GM21526 (cell line): ENCODE data around the gene PSTPIP1.

Experiments
- ATAC-seq: cut with Tn5 transposase; IDR thresholded peaks from one replicate; pipeline ENCODE4 v1.9.1; 2021; ENCODE audit warnings: moderate library complexity; ENCODE audit not compliant: unreplicated experiment, low FRiP score

Gene PSTPIP1

DNA sequence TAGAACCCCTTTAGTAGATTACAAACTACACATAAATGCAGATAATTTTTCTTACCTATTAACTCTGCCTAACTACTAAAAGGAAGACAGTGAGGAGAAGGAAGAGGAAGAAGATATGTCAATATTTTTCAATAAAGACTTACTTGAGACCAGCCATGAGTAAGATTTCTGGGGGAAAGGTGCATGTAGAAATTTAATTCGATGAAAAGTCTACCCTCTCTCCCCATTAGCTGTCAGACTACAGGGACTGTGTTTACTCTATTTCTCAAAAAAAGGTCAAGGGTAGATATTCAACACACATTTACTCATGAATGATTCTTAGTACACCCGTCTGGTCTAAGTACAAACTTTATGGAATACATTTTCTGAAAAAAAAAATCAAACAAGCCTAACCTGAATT is 69.1 kb downstream of the PSTPIP1 start:
- no peak for ATAC-seq

DNA sequence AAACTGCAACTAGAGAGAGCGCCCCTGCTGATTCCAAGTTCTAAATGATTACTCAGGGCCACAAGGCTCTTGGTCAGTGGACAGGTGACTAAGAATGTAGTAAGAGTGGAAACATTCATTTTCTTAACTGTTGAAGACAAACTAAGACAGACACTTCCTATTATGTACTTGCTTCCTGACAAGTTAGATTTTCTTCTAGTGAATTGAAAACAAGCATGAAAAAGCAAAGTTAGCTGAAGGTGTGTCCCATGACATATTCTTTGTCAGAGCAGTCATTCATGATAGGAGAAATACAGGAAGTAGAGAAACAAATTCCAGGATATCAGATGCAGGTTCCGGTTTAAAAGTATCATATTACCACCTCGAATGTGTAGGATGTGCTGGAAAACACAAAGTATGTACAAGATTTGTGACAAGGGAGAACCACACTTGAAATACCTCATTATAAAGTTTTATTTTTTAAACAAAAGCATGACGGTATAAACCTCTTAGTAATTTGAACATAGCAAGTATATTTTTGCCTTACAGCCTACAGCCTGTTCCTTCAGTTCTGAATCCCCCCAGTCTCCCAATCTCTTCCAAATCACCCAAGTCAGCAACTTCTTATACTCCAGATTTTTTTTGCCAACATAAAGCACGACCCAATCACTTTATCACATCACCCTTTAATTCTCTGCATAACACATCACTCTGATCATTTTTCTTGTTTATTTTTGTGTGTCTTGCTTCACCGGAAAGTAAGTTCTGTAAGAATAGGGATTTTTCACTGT is 69.8 kb downstream of the PSTPIP1 start:
- no peak for ATAC-seq

DNA sequence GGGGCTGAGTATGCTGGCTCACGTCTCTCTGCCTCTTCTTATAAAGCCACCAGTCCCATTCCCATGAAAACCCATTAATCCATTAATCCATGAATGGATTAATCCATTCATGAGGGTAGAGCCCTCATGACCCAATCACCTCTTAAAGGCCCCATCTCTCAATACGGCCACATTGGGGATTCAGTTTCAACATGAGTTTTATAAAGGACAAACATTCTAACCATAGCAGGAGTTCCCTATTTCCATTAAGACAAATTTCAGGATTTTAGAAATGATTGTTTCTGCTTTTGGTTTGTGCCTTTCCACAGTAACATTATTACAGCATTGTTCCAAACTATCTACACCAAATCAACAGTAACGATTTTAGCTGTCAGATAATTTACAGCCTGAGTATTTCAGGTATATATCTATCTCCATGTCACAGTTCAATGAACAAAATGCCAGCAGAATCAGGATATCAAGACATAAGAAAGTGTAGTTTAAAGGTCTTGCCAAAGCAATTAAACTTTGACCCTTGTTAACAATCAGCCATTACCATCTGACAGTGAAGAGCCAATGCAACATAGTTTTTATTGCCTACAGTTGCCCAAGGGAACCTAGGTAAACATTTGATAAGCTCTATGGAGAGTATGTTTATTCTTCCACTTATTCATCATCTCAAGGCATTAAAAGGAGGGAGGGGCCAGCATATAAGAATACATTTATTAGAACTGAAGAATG is 72.2 kb downstream of the PSTPIP1 start:
- no peak for ATAC-seq

DNA sequence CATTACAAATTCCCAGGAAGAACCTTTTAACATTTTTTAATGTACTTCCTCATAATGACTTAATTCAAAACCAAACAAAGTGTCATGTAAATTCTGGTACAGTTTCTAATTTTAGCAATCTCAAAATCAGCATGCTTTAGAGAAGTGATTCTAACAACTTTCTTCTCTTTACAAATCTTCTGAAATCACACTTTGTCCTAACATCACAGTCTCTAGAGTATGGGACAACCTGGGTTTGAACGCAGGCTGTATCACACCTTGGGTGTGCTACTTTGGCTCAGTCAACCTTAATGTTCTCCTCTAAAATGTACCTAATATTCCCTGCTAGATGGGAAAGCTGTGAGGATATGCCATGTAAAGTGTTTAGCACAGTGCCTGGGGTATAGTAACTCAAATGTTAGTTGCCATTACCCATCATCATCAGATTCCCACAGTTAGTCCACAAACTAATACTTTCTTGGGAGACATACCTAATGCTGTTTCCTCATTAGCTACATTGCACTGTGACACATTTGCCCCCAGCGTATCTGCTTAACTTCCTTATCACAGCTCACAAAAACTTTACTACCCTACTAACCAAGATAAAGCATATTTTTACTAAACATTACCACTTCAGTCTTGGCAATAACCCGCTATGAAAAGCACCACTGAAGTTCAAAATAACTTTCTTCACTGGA is 72.9 kb downstream of the PSTPIP1 start:
- no peak for ATAC-seq

DNA sequence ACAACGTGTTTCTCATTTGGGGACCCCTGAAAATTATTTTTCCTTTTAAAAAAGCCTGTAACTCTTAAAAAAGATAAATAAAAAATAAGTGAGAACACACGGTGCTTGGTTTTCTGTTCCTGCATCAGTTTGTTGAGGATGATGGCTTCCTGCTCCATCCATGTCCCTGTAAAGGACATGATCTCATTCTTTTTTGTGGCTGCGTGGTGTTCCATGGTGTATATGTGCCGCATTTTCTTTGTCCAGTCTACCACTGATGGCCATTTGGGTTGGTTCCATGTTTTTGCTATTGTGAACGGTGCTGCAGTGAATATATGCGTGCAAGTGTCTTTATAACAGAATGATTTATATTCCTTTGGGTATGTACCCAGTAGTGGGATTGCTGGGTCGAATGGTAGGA is 73.7 kb downstream of the PSTPIP1 start:
- ATAC-seq, result no peak

DNA sequence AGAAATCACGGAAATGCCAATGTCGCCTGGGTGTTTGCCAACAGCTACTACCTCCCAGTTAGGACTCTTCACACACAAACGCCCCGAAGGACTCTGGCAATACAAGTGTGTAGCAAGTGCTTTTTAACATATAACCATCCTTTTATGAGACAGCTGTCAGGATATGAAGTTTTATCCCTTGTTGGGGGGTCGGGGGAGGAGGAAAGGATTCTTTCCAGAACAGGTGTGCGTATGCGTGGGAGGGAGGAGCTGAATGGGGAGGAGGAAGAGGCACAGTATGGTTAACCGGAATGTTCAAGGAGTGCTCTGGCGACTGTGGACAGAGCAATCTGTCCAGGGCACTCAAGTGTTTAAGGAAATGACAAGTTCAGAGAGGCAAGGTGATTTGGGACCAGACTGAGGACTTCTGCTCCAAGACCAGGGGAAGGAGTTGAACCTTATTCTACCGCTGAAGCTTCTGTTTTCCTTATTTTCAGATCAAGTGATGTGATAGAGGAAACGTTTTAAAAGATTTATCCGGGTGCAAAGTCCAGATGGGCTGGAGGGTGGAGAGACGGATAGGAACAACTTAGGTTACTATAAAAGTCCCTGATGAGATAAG is 74.7 kb downstream of the PSTPIP1 start:
- no peak for ATAC-seq

DNA sequence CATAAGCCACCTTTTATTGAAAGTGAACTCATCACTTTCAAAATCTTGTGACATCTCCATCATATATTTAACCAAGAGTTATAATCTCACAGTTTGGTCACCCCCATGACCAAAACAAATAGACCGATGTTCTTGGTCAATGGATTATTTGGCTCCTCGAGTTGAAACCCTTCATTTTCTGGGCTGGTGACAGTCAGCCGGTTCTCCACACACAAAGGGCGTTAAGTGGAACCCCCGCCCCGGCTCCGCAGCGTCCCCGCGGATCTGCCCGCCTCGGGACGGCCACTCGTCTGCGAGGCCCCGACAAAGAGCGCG is 75.2 kb downstream of the PSTPIP1 start:
- ATAC-seq, result no peak

DNA sequence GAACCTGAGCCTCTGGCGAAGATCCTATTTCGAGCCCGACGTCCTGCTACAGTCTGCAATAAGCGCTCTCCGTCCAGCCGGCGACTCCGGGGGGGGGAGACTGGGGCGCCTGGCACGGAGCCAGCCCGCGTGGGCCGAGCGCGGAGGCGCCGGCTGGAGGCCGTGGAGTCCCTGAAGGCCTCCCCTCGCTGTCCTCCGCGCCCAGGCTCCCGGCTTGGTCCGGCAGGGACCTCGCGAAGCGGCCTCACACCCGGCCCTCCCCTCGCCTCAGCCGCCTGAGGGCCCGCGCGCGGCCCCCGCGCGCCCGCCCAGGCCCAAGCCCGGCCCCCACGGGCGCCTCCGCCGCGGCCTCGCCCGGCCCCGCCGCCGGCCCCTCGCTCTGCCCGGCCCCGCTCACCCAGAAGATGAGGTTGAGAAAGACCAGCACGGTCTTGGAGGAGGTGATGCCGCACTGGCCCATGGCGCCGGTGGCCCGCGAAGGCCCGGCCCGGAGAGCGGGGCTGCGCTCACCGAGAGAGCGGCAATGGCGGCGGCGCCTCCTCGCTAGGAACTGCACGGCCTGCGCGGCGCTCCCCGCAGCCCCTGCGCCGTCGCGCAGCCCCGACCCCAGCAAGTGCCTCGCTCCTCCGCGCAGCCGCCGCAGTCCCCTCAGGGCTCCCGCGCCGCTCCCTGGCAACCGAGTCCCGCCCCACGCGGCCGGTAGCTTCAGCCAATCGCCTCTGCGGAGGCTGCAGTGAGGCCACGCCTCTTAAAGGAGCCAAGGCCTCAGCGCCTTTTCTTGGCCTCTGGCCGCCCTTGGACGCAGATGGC is 75.8 kb downstream of the PSTPIP1 start, which contains the start of gene TSPAN3:
Gene TSPAN3 (minus strand): TSS at position 615 of the 810 bp plus-strand sequence. CDS start 155 bp downstream, at position 460.
- ATAC-seq, result peak; percentile 90

DNA sequence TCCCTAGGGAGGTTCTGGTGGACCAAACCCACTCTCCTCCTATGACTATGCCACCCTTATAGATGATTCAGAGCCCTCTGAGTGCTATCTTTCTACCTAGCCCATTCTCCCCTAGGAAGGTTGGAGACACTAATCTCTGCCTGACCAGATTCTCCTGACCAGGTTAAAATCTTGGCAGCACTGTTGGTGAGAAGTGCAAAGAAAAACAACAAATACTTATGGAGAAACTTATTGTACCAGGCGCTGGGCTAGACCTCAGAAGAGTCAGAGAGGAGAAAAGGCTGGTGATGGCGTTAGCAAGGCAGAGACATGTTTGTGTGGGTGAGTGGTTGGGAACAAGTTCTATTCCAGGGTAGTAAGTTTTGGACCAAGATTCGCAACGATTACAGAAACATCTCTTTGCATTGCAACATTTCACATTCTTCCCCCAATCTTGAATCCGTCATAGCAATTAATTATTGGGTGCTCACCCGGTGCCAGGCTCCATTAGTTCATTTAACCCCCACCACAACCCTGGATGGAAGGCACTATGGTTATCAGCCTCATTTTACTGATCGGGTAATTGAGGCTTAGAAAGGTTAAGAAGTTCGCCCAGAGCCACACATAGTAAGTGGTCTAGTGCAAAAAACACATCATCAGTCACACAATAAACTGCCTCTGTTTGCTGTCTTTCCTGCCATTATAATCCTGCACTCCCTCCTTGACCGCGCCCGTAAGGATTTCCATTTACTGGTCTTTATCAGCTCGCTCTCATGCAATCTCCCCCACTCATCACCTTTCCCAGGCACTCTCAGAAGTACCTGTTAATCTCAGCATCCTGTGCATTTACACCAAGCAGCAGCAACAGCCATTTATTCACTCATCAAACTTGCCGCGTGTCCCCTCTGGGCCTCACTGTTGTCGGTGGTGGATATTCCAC is 76.6 kb downstream of the PSTPIP1 start:
- no peak for ATAC-seq

DNA sequence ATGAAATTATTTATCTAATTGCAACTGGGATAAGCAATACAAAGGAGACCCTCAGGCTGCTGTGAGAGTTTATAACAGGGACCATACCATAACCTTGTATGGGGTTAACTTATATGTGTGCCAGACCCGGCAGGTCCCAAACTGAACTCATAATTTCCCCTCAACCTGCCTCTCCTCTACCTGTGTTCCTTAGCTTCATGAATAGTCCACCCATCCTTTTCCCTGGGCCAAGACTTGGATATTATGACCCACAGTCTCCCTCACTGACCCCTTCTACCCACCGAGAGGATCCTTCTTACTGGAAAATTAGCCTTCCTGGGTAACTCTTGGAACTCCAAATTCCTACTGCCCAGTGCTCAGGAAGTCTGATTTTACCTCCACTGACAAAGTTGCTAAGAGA is 79.4 kb downstream of the PSTPIP1 start:
- no peak for ATAC-seq

DNA sequence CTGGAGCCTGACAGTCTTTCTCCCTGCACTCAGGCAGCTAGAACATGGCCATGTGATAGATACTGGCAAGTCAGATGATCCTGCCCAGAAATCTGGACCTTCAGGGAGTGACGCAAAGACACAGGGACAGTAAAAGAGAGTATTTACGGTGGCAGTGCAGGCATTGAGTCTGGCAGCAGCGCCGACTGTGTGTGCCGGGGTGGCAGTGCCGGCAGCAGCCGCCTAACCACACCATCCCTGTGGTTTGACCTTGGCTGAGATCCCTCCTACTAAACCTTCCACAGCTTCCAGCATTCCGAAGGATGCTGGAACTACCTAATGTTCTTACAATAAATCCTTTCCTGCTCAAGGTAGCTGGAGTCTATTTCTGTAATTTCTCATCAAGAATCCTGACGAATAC is 80.6 kb downstream of the PSTPIP1 start:
- ATAC-seq, result no peak

DNA sequence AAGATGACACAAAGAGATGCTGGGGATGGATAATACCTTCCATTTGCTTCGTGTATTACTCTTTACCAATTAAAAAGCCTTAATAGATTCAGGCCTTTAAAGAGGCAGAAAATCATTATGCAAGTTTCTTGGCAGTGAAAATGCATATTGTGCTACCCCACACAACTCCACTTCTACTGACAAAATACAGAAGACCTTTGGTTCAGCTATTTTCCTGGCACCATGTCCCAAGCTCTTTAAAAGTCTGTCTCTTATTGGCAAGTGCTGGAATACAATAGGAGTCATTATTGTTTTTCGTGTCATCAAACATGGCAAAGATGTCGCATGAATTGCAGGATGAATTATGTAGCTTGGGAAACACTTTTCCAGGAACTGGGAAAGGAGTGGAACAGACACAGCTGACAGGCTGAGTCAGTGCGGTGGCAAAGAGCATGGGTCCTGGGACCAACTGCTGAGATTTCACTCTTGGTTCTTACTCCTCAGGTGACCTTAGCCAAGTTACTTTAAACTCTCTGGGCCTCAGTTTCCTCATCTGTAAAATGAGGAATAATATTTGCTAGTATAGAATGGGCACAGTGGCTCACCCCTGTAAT is 81.5 kb downstream of the PSTPIP1 start:
- ATAC-seq, result no peak

DNA sequence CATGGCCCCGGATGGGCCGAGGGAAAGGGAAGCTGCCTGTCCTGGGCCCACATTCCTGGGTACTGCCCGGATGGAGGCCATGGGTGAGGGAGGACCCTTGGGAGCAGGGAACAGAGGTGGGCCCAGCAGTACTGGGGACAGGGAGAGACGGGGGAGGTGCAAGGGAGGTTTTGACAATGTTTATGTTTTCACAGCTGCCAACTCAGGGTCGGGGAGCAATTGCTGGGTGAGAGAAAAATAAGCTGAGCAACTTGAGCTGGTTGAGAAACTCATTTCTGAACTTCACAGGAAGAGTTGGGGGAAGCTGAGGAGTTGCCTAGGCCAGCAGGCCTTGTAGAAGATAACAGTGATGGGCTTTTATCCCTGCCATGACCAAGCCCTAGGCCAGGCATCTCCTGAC is 87.0 kb downstream of the PSTPIP1 start:
- ATAC-seq, result no peak

DNA sequence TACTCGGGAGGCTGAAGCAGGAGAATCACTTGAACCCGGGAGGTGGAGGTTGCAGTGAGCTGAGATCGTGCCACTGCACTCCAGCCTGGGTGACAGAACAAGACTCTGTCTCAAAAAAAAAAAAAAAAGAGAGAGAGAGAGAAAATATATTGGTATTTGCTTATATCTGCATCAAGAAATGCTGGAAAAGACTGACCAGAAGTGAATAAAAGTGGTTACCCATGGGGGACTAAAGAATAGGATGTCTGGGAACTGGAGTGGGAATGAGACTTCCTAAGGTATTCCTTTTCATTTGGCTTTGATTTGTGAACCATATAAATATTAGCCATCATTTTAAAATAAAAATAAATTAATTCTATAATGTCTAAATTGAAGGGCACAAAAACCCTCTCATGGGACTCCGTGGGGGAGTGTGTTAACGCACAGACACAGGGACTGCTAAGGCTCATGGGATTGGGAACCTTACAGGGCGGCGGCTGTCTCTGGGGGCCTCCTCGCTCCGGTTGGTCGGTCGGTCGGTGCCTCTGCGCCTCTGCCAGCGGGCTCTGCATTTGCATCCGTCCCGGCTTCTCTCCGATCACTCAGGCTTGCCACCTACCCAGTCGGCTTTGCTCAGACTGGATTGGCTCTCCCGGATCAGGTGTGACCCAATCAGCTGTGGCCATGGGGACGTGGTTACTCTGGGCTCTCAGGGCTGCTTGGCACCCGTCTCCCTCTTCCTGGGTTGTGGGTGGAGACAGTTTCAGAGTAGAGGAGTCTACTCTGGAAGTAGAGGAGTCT is 88.6 kb downstream of the PSTPIP1 start:
- peak; percentile 73 for ATAC-seq

DNA sequence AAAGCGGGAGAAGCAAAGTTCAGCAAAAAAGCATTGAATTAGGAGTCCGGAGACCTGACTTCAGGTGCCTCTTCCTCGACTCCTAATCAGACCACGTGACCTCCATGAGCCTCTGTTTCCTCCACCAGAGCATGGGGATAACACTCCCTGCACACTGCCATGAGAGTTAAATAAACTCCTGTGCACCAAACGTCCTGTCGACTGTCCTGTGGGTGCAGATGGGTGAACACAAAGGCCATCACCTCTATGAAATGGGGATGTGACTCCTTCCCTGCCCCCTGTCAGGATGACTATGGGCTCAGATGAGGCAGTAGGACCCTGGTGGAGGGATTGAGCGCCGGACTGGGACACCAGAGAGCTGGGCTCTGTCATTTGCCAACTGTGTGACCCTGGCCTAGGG is 89.5 kb downstream of the PSTPIP1 start:
- ATAC-seq, result no peak

DNA sequence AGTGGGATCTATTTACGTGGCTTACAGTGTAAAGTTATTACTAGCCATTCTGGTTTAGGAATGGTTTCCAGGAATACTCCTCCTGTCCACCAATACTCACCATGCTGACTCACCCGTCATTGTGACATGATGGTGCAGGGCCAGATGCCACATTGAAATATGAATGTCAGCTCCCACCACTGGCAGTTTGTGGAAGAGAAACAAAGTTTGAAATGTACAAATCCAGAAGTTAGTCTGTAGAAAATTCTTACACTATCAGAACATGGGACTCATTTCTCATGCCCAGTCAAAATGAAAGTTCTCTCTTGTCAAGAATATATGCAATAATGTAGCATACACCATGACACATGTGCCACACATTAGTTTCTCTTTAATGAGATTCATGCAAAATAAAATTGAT is 90.4 kb downstream of the PSTPIP1 start:
- ATAC-seq, result no peak
